ENCODE results near the gene CLECL1.
A peak's percentile ranks its signal among the peaks of the same experiment; 100 is the strongest.
"Not testable (repeated sequence)": the region's sequence is repeated elsewhere in the genome, so short reads cannot be mapped to it uniquely, and the experiment has no call there.

Gene CLECL1

DNA sequence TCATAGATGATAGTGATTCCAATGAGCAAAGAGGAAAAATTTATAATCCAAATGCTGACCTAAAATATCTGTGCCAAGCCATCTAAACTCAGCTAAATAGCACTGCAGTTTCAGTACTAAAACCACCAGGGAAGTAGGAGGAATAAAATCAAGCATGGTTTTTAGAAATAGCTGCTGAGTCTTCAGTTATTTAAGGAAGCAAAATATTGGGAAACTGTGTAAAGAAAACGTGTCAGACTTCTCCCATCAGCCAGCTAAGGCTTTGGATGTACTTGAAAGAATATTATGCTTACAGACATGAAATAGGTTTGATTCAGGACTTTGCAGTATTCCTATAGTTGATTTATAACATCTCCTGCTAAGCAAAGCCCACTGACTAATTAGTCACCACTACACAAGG lies 38.7 kb downstream of the CLECL1 start:
- DNase-seq: no peak

GRCh38 chr12:9692909-9693308 lies 40.0 kb downstream of the CLECL1 start:
- DNase-seq: no peak

DNA sequence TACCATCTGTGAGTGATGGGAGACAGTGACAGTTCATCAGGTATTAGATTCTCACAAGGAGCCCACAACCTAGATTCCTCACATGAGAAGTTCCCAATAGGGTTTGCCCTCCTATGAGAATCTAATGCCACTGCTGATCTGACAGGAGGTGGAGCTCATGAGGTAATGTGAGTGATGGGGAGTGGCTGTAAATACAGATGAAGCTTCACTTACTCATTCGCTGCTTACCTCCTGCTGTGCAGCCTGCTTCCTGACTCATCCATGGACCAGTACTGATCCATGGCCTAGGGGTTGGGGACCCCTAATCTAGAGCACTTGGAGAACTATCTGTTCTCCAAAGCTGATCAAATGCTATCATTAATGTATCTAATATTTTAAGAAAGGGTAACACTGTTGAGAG lies 45.7 kb downstream of the CLECL1 start:
- DNase-seq: peak in 1 of 2 donors; percentile 39

DNA sequence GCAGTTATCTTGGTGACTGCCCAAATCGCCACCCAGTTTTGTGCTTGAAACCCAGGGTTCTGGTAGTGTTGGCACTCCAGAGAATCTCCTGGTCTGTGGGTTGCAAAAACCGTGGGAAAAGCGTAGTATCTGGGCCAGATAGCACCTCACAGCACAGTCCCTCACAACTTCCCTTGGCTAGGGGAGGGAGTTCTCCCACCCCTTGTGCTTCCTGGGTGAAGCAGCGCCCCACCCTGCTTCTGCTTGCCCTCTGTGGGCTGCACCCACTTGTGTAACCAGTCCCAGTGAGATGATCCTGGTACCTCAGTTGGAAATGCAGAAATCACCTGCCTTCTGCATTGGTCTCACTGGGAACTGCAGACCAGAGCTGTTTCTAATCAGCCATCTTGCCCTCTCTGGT lies 47.0 kb downstream of the CLECL1 start:
- peak in 1 of 2 donors; percentile 21 for DNase-seq

- peak in 1 of 2 donors; percentile 24 for DNase-seq
These were observed 47.5 kb downstream of the CLECL1 start for GRCh38 chr12:9685366-9685765.

DNA sequence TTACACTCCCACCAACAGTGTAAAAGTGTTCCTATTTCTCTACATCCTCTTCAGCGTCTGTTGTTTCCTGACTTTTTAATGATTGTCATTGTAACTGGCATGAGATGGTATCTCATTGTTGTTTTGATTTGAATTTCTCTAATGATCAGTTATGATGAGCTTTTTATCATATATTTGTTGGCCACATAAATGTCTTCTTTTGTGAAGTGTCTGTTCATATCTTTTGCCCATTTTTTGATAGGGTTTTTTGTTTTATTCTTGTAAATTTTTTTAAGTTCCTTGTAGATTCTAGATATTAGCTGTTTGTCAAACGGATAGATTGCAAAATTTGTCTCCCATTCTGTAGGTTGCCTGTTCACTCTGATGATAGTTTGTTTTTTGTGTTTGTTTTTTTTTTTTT lies 49.9 kb downstream of the CLECL1 start:
- DNase-seq: not testable (repeated sequence)

GRCh38 chr12:9682508-9682907 lies 50.4 kb downstream of the CLECL1 start:
- DNase-seq: not testable (repeated sequence)

GRCh38 chr12:9674226-9674590 lies 58.7 kb downstream of the CLECL1 start:
- DNase-seq: peak; percentile 37 to 75

DNA sequence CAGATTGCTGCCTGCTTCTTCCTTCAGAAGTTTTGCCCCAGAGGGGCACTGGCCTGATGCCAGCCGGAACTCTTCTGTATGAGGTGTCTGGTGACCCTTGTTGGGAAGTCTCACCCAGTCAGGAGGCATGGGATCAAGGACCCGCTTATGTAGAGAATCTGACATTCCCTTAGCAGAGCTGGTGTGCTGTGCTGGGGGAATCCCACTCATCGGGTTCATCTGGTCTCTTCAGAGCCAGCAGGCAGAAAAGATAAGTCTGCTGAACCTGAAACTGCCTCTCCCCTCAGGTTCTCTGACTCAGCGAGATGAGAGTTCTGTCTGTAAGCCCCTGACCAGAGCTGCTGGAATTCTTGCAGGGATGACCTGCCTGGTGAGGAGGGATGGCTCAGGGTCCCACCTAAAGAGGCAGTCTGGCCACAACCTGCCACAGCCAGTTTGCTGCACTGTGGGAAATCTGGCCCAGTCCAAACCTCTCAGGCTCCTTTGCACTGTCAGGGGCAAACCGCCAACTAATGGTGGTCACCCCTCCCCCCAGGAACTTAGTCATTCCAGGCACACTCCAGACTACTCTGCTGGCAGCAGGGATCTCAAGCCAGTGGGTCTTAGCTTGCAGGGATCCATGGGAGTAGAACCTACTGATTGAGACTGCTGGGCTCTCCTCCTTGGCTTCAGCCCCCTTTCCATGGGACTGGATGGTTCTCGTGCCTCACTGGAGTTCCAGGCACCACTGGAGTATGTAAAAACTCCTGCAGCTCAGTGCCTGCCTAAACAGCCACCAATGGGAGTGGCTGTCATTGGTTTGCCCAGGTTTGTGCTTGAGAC lies 59.3 kb downstream of the CLECL1 start:
- DNase-seq: peak; percentile 33 to 61
